Peyer's patch (tissue), 4 donors: ENCODE measurements around the gene NOXA1. TPM values are rescaled to one million over a fixed set of nuclear protein-coding genes. Genes with fewer than 3 reads are reported as not detected.

Experiments used
- DNase-seq, 3 donors: peaks; one replicate each; pipeline ENCODE4 v3.0.0-alpha.2; 2017 to 2019
- H3K27ac ChIP-seq, 4 donors: fragments of 200-600 bp; sonication (generic); one replicate each; pipeline ENCODE4 v1.5.1; 2016 to 2019
- H3K27me3 ChIP-seq, 2 donors: fragments of 200-600 bp; sonication (generic); one replicate each; pipeline ENCODE4 v1.5.1; 2019
- H3K36me3 ChIP-seq, 3 donors: fragments of 200-600 bp; sonication (generic); one replicate each; pipeline ENCODE4 v1.5.1; 2016 to 2019
- H3K4me1 ChIP-seq, 4 donors: fragments of 200-600 bp; sonication (generic); one replicate each; pipeline ENCODE4 v1.5.1; 2016 to 2019
- H3K4me3 ChIP-seq, 4 donors: fragments of 200-600 bp; sonication (generic); 1 replicate in 3 of 4; 2 replicates in 1 of 4; pipeline ENCODE4 v1.5.1; 2016 to 2019; ENCODE audit warnings: mild to moderate bottlenecking in 1 of 4
- H3K9me3 ChIP-seq, 4 donors: fragments of 200-600 bp; sonication (generic); one replicate each; pipeline ENCODE4 v1.5.1; 2016 to 2019; ENCODE audit warnings: mild to moderate bottlenecking in 1 of 4
- POLR2A ChIP-seq, 2 donors: fragments of 450-650 bp; IDR thresholded peaks; one replicate each; pipeline ENCODE4 v1.5.1; 2017; ENCODE audit warnings: antibody characterized with exemption in 2 of 2, mild to moderate bottlenecking in 2 of 2, moderate library complexity in 2 of 2
- total RNA-seq, 4 donors: library from RNA; depleted of rRNA; stranded (reverse); fragments of >200 nt; gene quantifications; one replicate each; pipeline ENCODE4 v1.1.0, GENCODE V29; 2016
- TF ChIP-seq, protein P1 (sequence below), 6 experiments: fragments of 450-650 bp in 4 of 6; fragments of 200-600 bp in 2 of 6; sonication (generic) in 1 of 6; IDR thresholded peaks; one replicate each; pipeline ENCODE4 v1.5.1; 2017 to 2019; ENCODE audit warnings: antibody characterized with exemption in 6 of 6, mild to moderate bottlenecking in 3 of 6, moderate library complexity in 1 of 6

Gene NOXA1
- total RNA-seq, 4 donors from 2014 or later = 28.2 to 37.3 (median 33.2) TPM

- no peak for TF ChIP-seq POLR2A (IDR thresholded peaks at IDR 0.05)
- TF ChIP-seq, protein P1, sequence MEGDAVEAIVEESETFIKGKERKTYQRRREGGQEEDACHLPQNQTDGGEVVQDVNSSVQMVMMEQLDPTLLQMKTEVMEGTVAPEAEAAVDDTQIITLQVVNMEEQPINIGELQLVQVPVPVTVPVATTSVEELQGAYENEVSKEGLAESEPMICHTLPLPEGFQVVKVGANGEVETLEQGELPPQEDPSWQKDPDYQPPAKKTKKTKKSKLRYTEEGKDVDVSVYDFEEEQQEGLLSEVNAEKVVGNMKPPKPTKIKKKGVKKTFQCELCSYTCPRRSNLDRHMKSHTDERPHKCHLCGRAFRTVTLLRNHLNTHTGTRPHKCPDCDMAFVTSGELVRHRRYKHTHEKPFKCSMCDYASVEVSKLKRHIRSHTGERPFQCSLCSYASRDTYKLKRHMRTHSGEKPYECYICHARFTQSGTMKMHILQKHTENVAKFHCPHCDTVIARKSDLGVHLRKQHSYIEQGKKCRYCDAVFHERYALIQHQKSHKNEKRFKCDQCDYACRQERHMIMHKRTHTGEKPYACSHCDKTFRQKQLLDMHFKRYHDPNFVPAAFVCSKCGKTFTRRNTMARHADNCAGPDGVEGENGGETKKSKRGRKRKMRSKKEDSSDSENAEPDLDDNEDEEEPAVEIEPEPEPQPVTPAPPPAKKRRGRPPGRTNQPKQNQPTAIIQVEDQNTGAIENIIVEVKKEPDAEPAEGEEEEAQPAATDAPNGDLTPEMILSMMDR (IDR thresholded peaks at IDR 0.05) = no peak
- Histone ChIP-seq H3K9me3 (no peaks in the 10 kb centered on the region), H3K4me3 (peak overlapping the region in 3 of 4 donors; percentile 9 to 43 (median 31)), H3K4me1 (peaks cover 0 to 9% (median 5%) of the 10 kb centered on the region in 4 donors), H3K27ac (peak overlapping the region in 1 of 4 donors; percentile 13), H3K36me3 (no peaks in the 10 kb centered on the region), H3K27me3 (no peaks in the 10 kb centered on the region)
- DNase-seq = no peak
These were observed 5.8 kb upstream of the NOXA1 start for GRCh38 chr9:137417161-137418021.

- peak overlapping the region; percentile 74 to 97 (median 78) for H3K27ac ChIP-seq
- H3K4me3 ChIP-seq = peak overlapping the region; percentile 83 to 99 (median 92)
- no peak for TF ChIP-seq POLR2A (IDR thresholded peaks at IDR 0.05)
- TF ChIP-seq, protein P1 (IDR thresholded peaks at IDR 0.05) = no peak
- no peaks in the 10 kb centered on the region for H3K36me3 ChIP-seq
- DNase-seq = no peak
- no peaks in the 10 kb centered on the region for H3K9me3 ChIP-seq
- peaks cover 0 to 26% (median 11%) of the 10 kb centered on the region in 4 donors for H3K4me1 ChIP-seq
- no peaks in the 10 kb centered on the region for H3K27me3 ChIP-seq
These were observed 1.2 kb upstream of the NOXA1 start for GRCh38 chr9:137421838-137422603.

GRCh38 chr9:137423514-137424291 lies 510 bp downstream of the NOXA1 start:
- no peaks in the 10 kb centered on the region for H3K36me3 ChIP-seq
- peak overlapping the region; percentile 79 to 97 (median 92) for H3K27ac ChIP-seq
- no peaks in the 10 kb centered on the region for H3K9me3 ChIP-seq
- peak overlapping the region; percentile 83 to 99 (median 92) for H3K4me3 ChIP-seq
- TF ChIP-seq, protein P1 (IDR thresholded peaks at IDR 0.05) = no peak
- peak in 1 of 2 donors; percentile 52 for TF ChIP-seq POLR2A (IDR thresholded peaks at IDR 0.05)
- H3K27me3 ChIP-seq = no peaks in the 10 kb centered on the region
- H3K4me1 ChIP-seq = peaks cover 0 to 26% (median 11%) of the 10 kb centered on the region in 4 donors
- peak in 2 of 3 donors; percentile 77 to 79 for DNase-seq

DNA sequence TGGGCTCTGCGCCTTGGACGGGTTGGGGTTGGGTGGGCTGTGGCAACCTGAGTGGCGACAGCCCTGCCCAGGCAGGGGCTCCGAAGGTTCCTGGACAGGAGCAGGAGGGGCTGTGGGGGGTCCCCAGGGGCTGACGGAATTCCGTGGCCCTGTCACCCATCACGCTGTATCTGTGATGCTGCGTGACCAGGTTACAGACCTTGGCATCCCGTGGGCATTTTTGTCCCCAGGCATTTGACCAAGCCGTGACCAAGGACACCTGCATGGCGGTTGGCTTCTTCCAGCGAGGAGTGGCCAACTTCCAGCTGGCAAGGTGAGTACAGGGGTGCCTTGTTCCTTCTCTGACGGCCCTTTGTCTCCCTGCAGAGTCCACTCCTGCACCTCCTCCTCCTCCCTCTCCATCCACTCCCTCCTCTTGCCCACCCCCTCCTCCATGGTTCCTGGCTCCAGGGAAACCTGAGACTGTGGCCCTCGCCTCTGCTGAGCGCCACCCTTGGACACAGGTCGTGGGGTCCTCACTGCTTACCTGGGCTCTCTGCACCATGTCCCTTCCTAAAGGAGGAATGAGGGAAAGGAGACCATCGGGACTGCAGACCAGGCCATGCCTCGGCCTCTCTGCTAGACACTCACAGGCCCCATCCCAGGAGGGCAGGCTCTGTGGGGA lies 3.0 kb downstream of the NOXA1 start:
- Histone ChIP-seq H3K27ac (no peak overlapping the region), H3K27me3 (no peaks in the 10 kb centered on the region), H3K4me3 (no peak overlapping the region), H3K4me1 (peaks cover 0 to 36% (median 16%) of the 10 kb centered on the region in 4 donors), H3K9me3 (no peaks in the 10 kb centered on the region), H3K36me3 (no peaks in the 10 kb centered on the region)
- TF ChIP-seq, protein P1 (IDR thresholded peaks at IDR 0.05) = no peak
- no peak for TF ChIP-seq POLR2A (IDR thresholded peaks at IDR 0.05)
- DNase-seq = peak in 1 of 3 donors; percentile 48
